Measurements from ENCODE around the gene ABLIM1. TPM values are rescaled to one million over a fixed set of nuclear protein-coding genes. Genes with fewer than 3 reads are reported as not detected.

The ABLIM1 gene
- 4.9 and 5.3 TPM in 2 replicates for total RNA-seq
- 13.6 and 14.0 TPM in 2 replicates for polyA plus RNA-seq
- polyA plus RNA-seq (2012): 5.0 and 7.8 TPM in 2 replicates
- polyA minus RNA-seq (ENCODE audit: low replicate concordance): 24.8 and 51.0 TPM in 2 replicates

- Histone ChIP-seq H4K20me1 (ENCODE audit: control insufficient read depth, extremely low read depth, insufficient read depth, low read length) (no peaks in the 10 kb centered on the region), H2AFZ (ENCODE audit: low read length) (no peak within 1 kb of the TSS), H3K9ac (ENCODE audit: insufficient read depth, low read length) (no peak within 1 kb of the TSS), H3K9me3 (ENCODE audit: control insufficient read depth, insufficient read depth, low read depth, low read length) (no peaks in the 10 kb centered on the region), H3K36me3 (ENCODE audit: control insufficient read depth, insufficient read depth, low read length) (no peaks in the 10 kb centered on the region), H3K27ac (ENCODE audit: insufficient read depth, low read length) (no peak within 1 kb of the TSS), H3K4me1 (ENCODE audit: control insufficient read depth, extremely low read depth, insufficient read depth, low read length) (no peaks in the 10 kb centered on the region), H3K27me3 (ENCODE audit: control insufficient read depth, insufficient read depth, low read length) (peaks cover 6% of the 10 kb centered on the region), H3K79me2 (ENCODE audit: control insufficient read depth, insufficient read depth, low read length) (no peaks in the 10 kb centered on the region), H3K4me3 (replicated peaks in 1 of 4; ENCODE audit: control extremely low read depth in 1 of 4, insufficient read depth in 1 of 4, low read depth in 3 of 4, low read length in 4 of 4) (no peak within 1 kb of the TSS), H3K4me2 (ENCODE audit: extremely low read depth, insufficient read depth, low read length) (no peak within 1 kb of the TSS)
- DNase-seq (ENCODE audit: low read depth in 2 of 2): no peak
- TF ChIP-seq EZH2 (IDR thresholded peaks at IDR 0.05; ENCODE audit: low read length, missing control alignments): no peak
- TF ChIP-seq, protein P1, sequence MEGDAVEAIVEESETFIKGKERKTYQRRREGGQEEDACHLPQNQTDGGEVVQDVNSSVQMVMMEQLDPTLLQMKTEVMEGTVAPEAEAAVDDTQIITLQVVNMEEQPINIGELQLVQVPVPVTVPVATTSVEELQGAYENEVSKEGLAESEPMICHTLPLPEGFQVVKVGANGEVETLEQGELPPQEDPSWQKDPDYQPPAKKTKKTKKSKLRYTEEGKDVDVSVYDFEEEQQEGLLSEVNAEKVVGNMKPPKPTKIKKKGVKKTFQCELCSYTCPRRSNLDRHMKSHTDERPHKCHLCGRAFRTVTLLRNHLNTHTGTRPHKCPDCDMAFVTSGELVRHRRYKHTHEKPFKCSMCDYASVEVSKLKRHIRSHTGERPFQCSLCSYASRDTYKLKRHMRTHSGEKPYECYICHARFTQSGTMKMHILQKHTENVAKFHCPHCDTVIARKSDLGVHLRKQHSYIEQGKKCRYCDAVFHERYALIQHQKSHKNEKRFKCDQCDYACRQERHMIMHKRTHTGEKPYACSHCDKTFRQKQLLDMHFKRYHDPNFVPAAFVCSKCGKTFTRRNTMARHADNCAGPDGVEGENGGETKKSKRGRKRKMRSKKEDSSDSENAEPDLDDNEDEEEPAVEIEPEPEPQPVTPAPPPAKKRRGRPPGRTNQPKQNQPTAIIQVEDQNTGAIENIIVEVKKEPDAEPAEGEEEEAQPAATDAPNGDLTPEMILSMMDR (conservative IDR thresholded peaks at IDR 0.05 in 1 of 2, IDR thresholded peaks at IDR 0.05 in 1 of 2; ENCODE audit: low read depth in 1 of 2, low read length in 2 of 2): no peak
Observed at GRCh38 chr10:114658175-114658574, at the start of gene ABLIM1. Gene ABLIM1 (minus strand): TSS chr10:114658275. CDS start chr10:114658200, 75 bp downstream.

GRCh38 chr10:114706458-114707055 is 48.5 kb upstream of the ABLIM1 start:
- no peaks in the 10 kb centered on the region for H4K20me1 ChIP-seq (ENCODE audit: control insufficient read depth, extremely low read depth, insufficient read depth, low read length)
- TF ChIP-seq, protein P1 (conservative IDR thresholded peaks at IDR 0.05 in 1 of 2, IDR thresholded peaks at IDR 0.05 in 1 of 2; ENCODE audit: low read depth in 1 of 2, low read length in 2 of 2): no peak
- TF ChIP-seq EZH2 (IDR thresholded peaks at IDR 0.05; ENCODE audit: low read length, missing control alignments): no peak
- H3K27ac ChIP-seq (ENCODE audit: insufficient read depth, low read length): no peak overlapping the region
- H3K36me3 ChIP-seq (ENCODE audit: control insufficient read depth, insufficient read depth, low read length): no peaks in the 10 kb centered on the region
- no peaks in the 10 kb centered on the region for H3K9me3 ChIP-seq (ENCODE audit: control insufficient read depth, insufficient read depth, low read depth, low read length)
- H3K27me3 ChIP-seq (ENCODE audit: control insufficient read depth, insufficient read depth, low read length): no peaks in the 10 kb centered on the region
- no peak overlapping the region for H3K4me2 ChIP-seq (ENCODE audit: extremely low read depth, insufficient read depth, low read length)
- no peaks in the 10 kb centered on the region for H3K79me2 ChIP-seq (ENCODE audit: control insufficient read depth, insufficient read depth, low read length)
- H2AFZ ChIP-seq (ENCODE audit: low read length): no peak overlapping the region
- no peak for DNase-seq (ENCODE audit: low read depth in 2 of 2)
- H3K4me3 ChIP-seq (replicated peaks in 1 of 4; ENCODE audit: control extremely low read depth in 1 of 4, insufficient read depth in 1 of 4, low read depth in 3 of 4, low read length in 4 of 4): no peak overlapping the region
- no peak overlapping the region for H3K9ac ChIP-seq (ENCODE audit: insufficient read depth, low read length)
- H3K4me1 ChIP-seq (ENCODE audit: control insufficient read depth, extremely low read depth, insufficient read depth, low read length): peaks cover 2% of the 10 kb centered on the region

DNA sequence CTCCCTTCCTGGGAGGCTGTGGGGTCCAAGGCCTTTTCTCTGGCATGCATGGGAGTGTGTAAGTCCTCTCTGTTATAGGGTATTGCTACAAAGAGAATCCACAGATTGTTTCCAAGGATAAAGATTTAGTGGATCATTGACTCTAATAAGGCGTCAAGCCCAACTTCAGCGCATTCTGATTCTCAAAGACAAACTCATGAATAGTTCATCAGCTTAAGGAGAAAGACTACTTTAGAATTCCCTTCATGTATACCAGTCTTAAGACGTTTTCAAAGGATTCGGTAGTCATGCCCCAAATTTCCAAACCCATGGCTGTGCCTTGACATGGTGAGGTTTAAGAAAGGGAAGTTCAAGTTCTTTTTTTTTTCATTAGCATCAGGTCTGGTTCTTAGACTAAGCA is 46.6 kb upstream of the ABLIM1 start:
- Histone ChIP-seq H3K79me2 (ENCODE audit: control insufficient read depth, insufficient read depth, low read length) (no peaks in the 10 kb centered on the region), H2AFZ (ENCODE audit: low read length) (no peak overlapping the region), H3K27ac (ENCODE audit: insufficient read depth, low read length) (no peak overlapping the region), H4K20me1 (ENCODE audit: control insufficient read depth, extremely low read depth, insufficient read depth, low read length) (no peaks in the 10 kb centered on the region), H3K27me3 (ENCODE audit: control insufficient read depth, insufficient read depth, low read length) (no peaks in the 10 kb centered on the region), H3K9me3 (ENCODE audit: control insufficient read depth, insufficient read depth, low read depth, low read length) (no peaks in the 10 kb centered on the region), H3K4me3 (replicated peaks in 1 of 4; ENCODE audit: control extremely low read depth in 1 of 4, insufficient read depth in 1 of 4, low read depth in 3 of 4, low read length in 4 of 4) (no peak overlapping the region), H3K4me2 (ENCODE audit: extremely low read depth, insufficient read depth, low read length) (no peak overlapping the region), H3K36me3 (ENCODE audit: control insufficient read depth, insufficient read depth, low read length) (no peaks in the 10 kb centered on the region), H3K4me1 (ENCODE audit: control insufficient read depth, extremely low read depth, insufficient read depth, low read length) (peaks cover 2% of the 10 kb centered on the region), H3K9ac (ENCODE audit: insufficient read depth, low read length) (no peak overlapping the region)
- TF ChIP-seq EZH2 (IDR thresholded peaks at IDR 0.05; ENCODE audit: low read length, missing control alignments): no peak
- TF ChIP-seq, protein P1 (conservative IDR thresholded peaks at IDR 0.05 in 1 of 2, IDR thresholded peaks at IDR 0.05 in 1 of 2; ENCODE audit: low read depth in 1 of 2, low read length in 2 of 2): no peak
- no peak for DNase-seq (ENCODE audit: low read depth in 2 of 2)

Data from fibroblast of lung (primary cell).